Osteocyte (in vitro differentiated cells): Measurements from ENCODE around the gene PMEPA1. TPM values are rescaled to one million over a fixed set of nuclear protein-coding genes. Genes with fewer than 3 reads are reported as not detected.

ENCODE experiments used
- DNase-seq: peaks from one replicate; pipeline ENCODE4 v3.0.0; 2021; ENCODE audit warnings: mixed read lengths; ENCODE audit not compliant: unreplicated experiment; ENCODE audit errors: extremely low spot score
- H3K27ac Mint-ChIP-seq: one replicate; pipeline ENCODE4 v1.8.0; 2021; ENCODE audit warnings: mild to moderate bottlenecking, mixed read lengths; ENCODE audit not compliant: unreplicated experiment
- H3K27me3 Mint-ChIP-seq: one replicate; pipeline ENCODE4 v1.8.0; 2021; ENCODE audit warnings: mixed read lengths; ENCODE audit not compliant: unreplicated experiment
- H3K36me3 Mint-ChIP-seq: one replicate; pipeline ENCODE4 v1.8.0; 2021; ENCODE audit warnings: mixed read lengths; ENCODE audit not compliant: unreplicated experiment
- H3K4me1 Mint-ChIP-seq: one replicate; pipeline ENCODE4 v1.8.0; 2021; ENCODE audit warnings: mixed read lengths; ENCODE audit not compliant: unreplicated experiment
- H3K4me3 Mint-ChIP-seq: one replicate; pipeline ENCODE4 v1.8.0; 2021; ENCODE audit warnings: mild to moderate bottlenecking, moderate library complexity, mixed read lengths; ENCODE audit not compliant: unreplicated experiment
- H3K9me3 Mint-ChIP-seq: one replicate; pipeline ENCODE4 v1.8.0; 2021; ENCODE audit warnings: mixed read lengths; ENCODE audit not compliant: unreplicated experiment
- CTCF ChIP-seq: fragments of 200-600 bp; sonication (generic); IDR thresholded peaks from 2 replicates; pipeline ENCODE4 v1.5.0; 2021; ENCODE audit warnings: antibody characterized with exemption, mild to moderate bottlenecking, moderate library complexity
- total RNA-seq: library from RNA; stranded (reverse); gene quantifications from 2 replicates; pipeline ENCODE4 v1.2.1, GENCODE V29; 2021

PMEPA1 gene
- total RNA-seq, 1 donor from 2014 or later, result 24.1 TPM

- H3K27me3 Mint-ChIP-seq, result peaks cover 7% of the 10 kb centered on the region
Observed at GRCh38 chr20:57601211-57601570, 108.6 kb downstream of the PMEPA1 start.

DNA sequence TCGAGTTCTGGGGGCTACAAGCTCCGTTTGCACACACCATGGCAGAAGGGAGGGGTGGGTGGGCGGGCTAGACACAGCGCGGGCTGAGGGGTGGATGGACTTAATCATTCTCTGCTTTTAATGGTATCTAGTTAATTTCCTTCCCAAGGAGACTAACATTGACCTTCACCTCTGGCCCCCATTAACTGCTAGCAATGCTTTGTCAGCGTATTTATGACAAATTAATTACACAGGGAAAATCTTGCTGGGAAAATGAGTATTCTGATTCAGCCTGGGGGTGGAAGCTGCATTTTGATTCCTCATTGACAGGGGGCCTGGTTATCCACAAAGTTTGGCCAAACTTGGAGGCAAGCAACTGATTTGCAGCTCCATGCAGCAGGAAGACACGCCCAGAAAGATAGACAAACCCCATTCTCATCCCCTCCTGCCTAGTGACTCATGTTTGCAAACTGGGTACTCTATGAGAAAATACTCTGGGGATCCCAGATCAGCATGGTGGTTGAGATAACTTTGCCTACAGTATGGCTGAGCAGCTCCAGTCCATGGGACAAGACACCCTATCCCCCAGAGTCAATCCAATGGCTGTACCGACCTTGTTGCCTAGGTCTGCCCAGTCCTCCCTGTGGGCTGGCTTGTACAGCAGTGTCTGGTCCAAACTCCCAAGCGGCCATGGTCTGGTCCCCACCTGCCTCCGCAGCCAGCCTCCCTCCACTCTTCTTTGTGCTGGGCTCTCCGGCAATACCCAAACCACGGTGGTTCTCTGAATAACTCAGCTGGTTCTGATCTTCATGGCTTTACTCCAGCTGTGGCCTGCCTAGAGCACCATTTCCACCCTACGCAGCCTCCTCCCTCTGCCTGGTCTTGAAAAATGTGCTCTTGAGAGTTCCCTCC is 109.2 kb downstream of the PMEPA1 start:
- Mint-ChIP-seq H3K36me3 (no peaks in the 10 kb centered on the region), H3K27me3 (peaks cover 3% of the 10 kb centered on the region), H3K27ac (no peak overlapping the region), H3K4me1 (peaks cover 4% of the 10 kb centered on the region), H3K4me3 (no peak overlapping the region), H3K9me3 (no peaks in the 10 kb centered on the region)
- no peak for DNase-seq
- TF ChIP-seq CTCF, result no peak

More at GRCh38 chr20:57601211-57601570, 108.6 kb downstream of the PMEPA1 start:
- H3K27ac Mint-ChIP-seq, result no peak overlapping the region
- no peaks in the 10 kb centered on the region for H3K36me3 Mint-ChIP-seq
- no peaks in the 10 kb centered on the region for H3K9me3 Mint-ChIP-seq
- peaks cover 4% of the 10 kb centered on the region for H3K4me1 Mint-ChIP-seq
- H3K4me3 Mint-ChIP-seq, result no peak overlapping the region
- no peak for TF ChIP-seq CTCF
- DNase-seq, result no peak

- Mint-ChIP-seq H3K4me3 (no peak overlapping the region), H3K27me3 (peaks cover 3% of the 10 kb centered on the region), H3K9me3 (no peaks in the 10 kb centered on the region), H3K4me1 (peaks cover 10% of the 10 kb centered on the region), H3K27ac (no peak overlapping the region), H3K36me3 (no peaks in the 10 kb centered on the region)
- TF ChIP-seq CTCF, result no peak
- DNase-seq, result no peak
Observed at GRCh38 chr20:57598491-57598890, 111.3 kb downstream of the PMEPA1 start.

Other genes with a start within 250 kb of the PMEPA1 start
- not detected in 2 replicates for gene CTCFL, start 184.9 kb downstream of the PMEPA1 start, total RNA-seq
- not detected in 2 replicates for gene PCK1, start 148.9 kb downstream of the PMEPA1 start, total RNA-seq
- not detected in 2 replicates for gene ZBP1, start 89.6 kb downstream of the PMEPA1 start, total RNA-seq